SK-N-MC (cell line): ENCODE measurements around the gene BCKDHB.

Experiments
- DNase-seq: peaks from one replicate; pipeline ENCODE4 v3.0.0-alpha.2; 2011; ENCODE audit warnings: low read depth, low spot score
- H3K27ac ChIP-seq: fragments of 200-600 bp; sonication (generic); 2 replicates; pipeline ENCODE4 v1.5.1; 2016; ENCODE audit warnings: mixed run types
- H3K36me3 ChIP-seq: fragments of 200-600 bp; sonication (generic); 2 replicates; pipeline ENCODE4 v1.6.1; 2017; ENCODE audit warnings: antibody characterized with exemption, low read length, mixed read lengths; ENCODE audit not compliant: insufficient read depth
- H3K4me3 ChIP-seq: fragments of 200-600 bp; sonication (generic); 2 replicates; pipeline ENCODE4 v1.5.1; 2016
- H3K9ac ChIP-seq: fragments of 200-600 bp; sonication (generic); 2 replicates; pipeline ENCODE4 v1.8.0; 2017; ENCODE audit warnings: mixed run types, mixed read lengths; ENCODE audit not compliant: insufficient read length
- H3K9me3 ChIP-seq: fragments of 200-600 bp; sonication (generic); 2 replicates; pipeline ENCODE4 v1.6.1; 2017; ENCODE audit warnings: low read depth, mild to moderate bottlenecking, antibody characterized with exemption, low read length, moderate library complexity, mixed read lengths
- EZH2 ChIP-seq: fragments of 200-600 bp; sonication (generic); IDR thresholded peaks from one replicate; pipeline ENCODE4 v1.6.1; 2017; ENCODE audit warnings: antibody characterized with exemption
- FOXP2 ChIP-seq: optimal IDR thresholded peaks from 2 replicates; pipeline ENCODE3; 2011; ENCODE audit warnings: mild to moderate bottlenecking, moderate library complexity; ENCODE audit not compliant: insufficient read depth; ENCODE audit errors: extremely low read length, control extremely low read depth
- POLR2AphosphoS5 ChIP-seq: IDR thresholded peaks from 2 replicates; pipeline ENCODE4 v1.6.1; 2012; ENCODE audit warnings: mild to moderate bottlenecking, low read depth, low read length, borderline replicate concordance

BCKDHB gene

DNA sequence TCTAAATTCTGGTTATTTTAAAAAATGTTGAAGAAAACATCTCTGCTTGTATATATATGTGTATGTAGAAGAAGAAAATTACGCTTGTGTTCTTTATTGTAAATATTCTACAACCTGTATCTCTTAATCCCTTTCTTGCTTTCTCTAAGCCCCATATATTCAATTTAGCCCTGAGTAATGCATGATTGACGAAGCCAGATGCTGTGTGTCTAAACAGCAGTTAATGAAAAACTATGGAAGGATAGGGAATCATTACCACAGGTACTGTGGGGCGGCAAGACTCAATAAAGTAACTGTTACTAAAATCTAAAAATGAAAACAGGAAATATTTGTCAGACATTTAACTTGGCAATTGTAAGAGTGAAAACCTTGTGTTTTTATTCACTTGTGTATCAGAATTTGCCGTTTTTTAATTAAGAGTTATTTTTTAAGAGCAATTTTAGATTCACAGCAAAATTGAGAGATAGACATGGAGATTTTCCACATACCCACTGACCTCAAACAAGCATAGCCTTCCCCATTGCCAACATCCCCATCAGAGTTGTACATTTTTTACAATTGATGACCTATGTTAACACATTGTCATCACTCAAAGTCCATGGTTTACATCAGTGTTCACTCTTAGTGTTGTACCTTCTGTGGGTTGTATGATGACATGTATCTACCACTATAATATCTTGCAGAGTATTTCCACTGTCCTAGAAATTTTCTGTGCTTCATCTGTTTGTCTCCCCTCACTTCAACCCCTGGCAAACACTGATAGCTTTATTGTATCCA, 76.7 kb downstream of the BCKDHB start:
- no peak for TF ChIP-seq FOXP2
- H3K27ac ChIP-seq: no peak overlapping the region

GRCh38 chr6:80185492-80185891, 79.0 kb downstream of the BCKDHB start:
- no peak overlapping the region for H3K9ac ChIP-seq
- no peaks in the 10 kb centered on the region for H3K36me3 ChIP-seq
- no peak overlapping the region for H3K4me3 ChIP-seq
- H3K27ac ChIP-seq: no peak overlapping the region
- no peak for TF ChIP-seq FOXP2
- TF ChIP-seq EZH2: no peak
- no peaks in the 10 kb centered on the region for H3K9me3 ChIP-seq
- DNase-seq: no peak

More for the DNA sequence above, 76.7 kb downstream of the BCKDHB start:
- DNase-seq: no peak
- no peak overlapping the region for H3K4me3 ChIP-seq
- H3K9me3 ChIP-seq: no peaks in the 10 kb centered on the region
- no peaks in the 10 kb centered on the region for H3K36me3 ChIP-seq
- no peak overlapping the region for H3K9ac ChIP-seq

DNA sequence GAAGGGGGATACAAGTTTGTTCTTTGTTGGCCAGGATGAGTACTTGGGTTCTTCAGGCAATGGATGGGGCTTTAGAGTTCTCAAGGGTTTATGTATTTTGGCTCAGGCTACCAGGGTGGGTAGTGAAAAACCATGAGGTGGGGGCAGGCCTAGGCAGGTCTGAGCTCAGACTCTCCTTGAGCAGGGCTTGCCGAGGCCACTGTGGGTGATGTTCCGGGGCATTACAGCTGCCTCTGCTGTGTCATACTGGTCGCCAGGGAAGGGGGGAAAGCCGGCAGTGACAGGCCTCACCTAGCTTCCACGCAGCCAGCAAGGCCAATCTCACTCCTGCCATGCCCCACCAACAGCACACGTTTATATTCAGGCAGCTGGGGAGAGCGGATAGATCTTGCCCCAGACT, 79.6 kb downstream of the BCKDHB start:
- no peak for DNase-seq
- no peak overlapping the region for H3K27ac ChIP-seq
- TF ChIP-seq POLR2AphosphoS5 (no peak), EZH2 (no peak), FOXP2 (no peak)
- H3K9ac ChIP-seq: no peak overlapping the region
- H3K36me3 ChIP-seq: no peaks in the 10 kb centered on the region
- no peaks in the 10 kb centered on the region for H3K9me3 ChIP-seq
- no peak overlapping the region for H3K4me3 ChIP-seq

- Histone ChIP-seq H3K27ac (no peak overlapping the region), H3K4me3 (no peak overlapping the region), H3K9ac (no peak overlapping the region), H3K9me3 (no peaks in the 10 kb centered on the region), H3K36me3 (no peaks in the 10 kb centered on the region)
- no peak for DNase-seq
- no peak for TF ChIP-seq EZH2
- no peak for TF ChIP-seq POLR2AphosphoS5
- no peak for TF ChIP-seq FOXP2
These were observed 90.4 kb downstream of the BCKDHB start for GRCh38 chr6:80196906-80197305.

DNA sequence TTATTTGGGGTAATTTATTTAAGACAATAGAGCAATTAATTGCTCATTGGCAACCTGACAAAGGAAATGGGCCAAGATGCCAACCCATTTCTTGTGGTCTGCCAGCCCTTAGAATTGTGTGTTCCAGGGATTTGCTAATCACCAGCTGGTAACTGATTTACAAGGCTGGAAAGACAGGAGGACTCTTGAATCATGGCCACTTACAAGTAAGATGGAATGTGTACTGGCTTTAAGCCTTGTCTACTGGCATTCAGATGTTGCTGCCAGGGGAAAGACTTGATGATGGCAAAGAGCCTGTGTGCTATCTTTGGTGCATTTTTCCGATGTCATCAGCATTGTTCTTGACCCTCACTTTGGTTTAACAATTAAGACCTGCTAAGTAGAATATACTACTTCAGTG, 91.0 kb downstream of the BCKDHB start:
- no peaks in the 10 kb centered on the region for H3K9me3 ChIP-seq
- H3K9ac ChIP-seq: no peak overlapping the region
- no peak overlapping the region for H3K4me3 ChIP-seq
- TF ChIP-seq FOXP2 (no peak), EZH2 (no peak), POLR2AphosphoS5 (no peak)
- no peak for DNase-seq
- H3K27ac ChIP-seq: no peak overlapping the region
- H3K36me3 ChIP-seq: no peaks in the 10 kb centered on the region

DNA sequence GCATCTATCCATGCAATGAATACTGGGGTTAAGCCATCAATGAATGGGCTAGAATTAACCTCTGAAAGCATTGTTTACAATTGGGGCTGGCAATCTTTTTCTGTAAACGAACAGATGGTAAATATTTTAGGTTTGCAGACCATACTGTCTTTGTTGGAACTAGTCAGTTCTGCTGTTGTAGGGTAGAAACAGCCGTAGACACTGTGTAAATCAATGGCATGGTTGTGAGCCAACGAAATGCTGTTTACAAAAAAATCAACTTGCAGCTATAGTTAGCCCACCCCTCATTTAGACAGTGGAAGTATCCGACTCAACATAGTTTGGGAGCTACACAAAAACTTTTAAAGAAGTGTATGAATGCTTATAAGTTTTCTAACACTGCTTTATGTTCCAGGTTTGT, 91.5 kb downstream of the BCKDHB start:
- no peaks in the 10 kb centered on the region for H3K9me3 ChIP-seq
- DNase-seq: no peak
- no peak overlapping the region for H3K4me3 ChIP-seq
- no peak for TF ChIP-seq FOXP2
- TF ChIP-seq EZH2: no peak
- TF ChIP-seq POLR2AphosphoS5: no peak
- H3K9ac ChIP-seq: no peak overlapping the region
- H3K36me3 ChIP-seq: no peaks in the 10 kb centered on the region
- H3K27ac ChIP-seq: no peak overlapping the region

GRCh38 chr6:80203283-80203682, 96.8 kb downstream of the BCKDHB start:
- no peak overlapping the region for H3K9ac ChIP-seq
- DNase-seq: no peak
- TF ChIP-seq FOXP2 (no peak), POLR2AphosphoS5 (no peak), EZH2 (no peak)
- H3K36me3 ChIP-seq: 0 out of 2 replicates have a peak, but pooled peaks cover 4% of the 10 kb centered on the region
- no peak overlapping the region for H3K4me3 ChIP-seq
- H3K27ac ChIP-seq: no peak overlapping the region
- no peaks in the 10 kb centered on the region for H3K9me3 ChIP-seq

DNA sequence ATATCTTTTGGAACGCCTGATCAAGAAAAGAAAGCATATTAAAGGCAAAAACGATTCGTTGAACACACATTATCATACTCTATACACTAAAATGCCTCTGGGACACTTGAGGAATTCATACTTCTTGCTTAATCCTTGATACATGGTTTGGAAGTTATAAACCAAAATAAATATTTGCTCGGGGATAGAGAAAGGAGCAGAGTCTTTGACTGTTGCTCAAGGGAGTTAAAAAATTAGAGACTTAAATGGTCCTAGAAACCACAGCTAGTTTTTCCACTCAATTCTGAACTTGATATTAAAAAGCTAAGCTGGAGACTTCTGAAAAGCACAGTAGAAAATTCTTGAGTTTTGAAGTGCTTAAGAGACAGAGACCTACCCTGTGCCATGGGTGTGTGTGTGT, 98.9 kb downstream of the BCKDHB start:
- TF ChIP-seq EZH2 (no peak), POLR2AphosphoS5 (no peak), FOXP2 (no peak)
- Histone ChIP-seq H3K4me3 (no peak overlapping the region), H3K9ac (no peak overlapping the region), H3K36me3 (0 out of 2 replicates have a peak, but pooled peaks cover 4% of the 10 kb centered on the region), H3K27ac (no peak overlapping the region), H3K9me3 (no peaks in the 10 kb centered on the region)
- DNase-seq: no peak

DNA sequence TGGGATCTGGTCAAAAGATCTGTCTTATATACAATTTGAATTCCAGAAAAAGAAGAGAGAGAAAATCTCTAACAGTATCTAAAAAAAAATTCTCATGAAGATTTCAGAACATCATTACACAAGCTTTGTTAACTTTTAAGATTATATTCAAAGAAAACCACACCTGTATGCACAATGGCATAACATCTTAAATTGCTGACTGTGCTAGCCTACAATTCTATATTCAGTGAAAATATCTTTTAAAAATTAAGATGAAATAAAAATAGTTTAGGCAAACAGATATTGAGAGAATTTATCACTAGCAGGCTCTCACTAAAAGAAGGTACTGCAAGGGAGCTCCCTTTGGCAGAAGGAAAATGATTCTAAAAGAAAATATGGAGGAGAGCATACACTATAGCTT, 100.3 kb downstream of the BCKDHB start:
- Histone ChIP-seq H3K36me3 (0 out of 2 replicates have a peak, but pooled peaks cover 4% of the 10 kb centered on the region), H3K9me3 (no peaks in the 10 kb centered on the region), H3K27ac (no peak overlapping the region), H3K4me3 (no peak overlapping the region), H3K9ac (no peak overlapping the region)
- no peak for TF ChIP-seq FOXP2
- no peak for TF ChIP-seq EZH2
- no peak for TF ChIP-seq POLR2AphosphoS5
- no peak for DNase-seq

GRCh38 chr6:80209430-80209829, 103.0 kb downstream of the BCKDHB start:
- peak overlapping the region; percentile 58 for H3K27ac ChIP-seq

More at GRCh38 chr6:80209430-80209829, 103.0 kb downstream of the BCKDHB start:
- no peak for DNase-seq
- H3K9ac ChIP-seq: no peak overlapping the region
- no peaks in the 10 kb centered on the region for H3K9me3 ChIP-seq
- no peak overlapping the region for H3K4me3 ChIP-seq
- H3K36me3 ChIP-seq: no peaks in the 10 kb centered on the region
- TF ChIP-seq POLR2AphosphoS5 (no peak), EZH2 (no peak), FOXP2 (no peak)
